SU-DHL-6 (cell line): ENCODE data around the gene GSE1.

Experiments used
- EZH2phosphoT487 ChIP-seq: fragments of 200-600 bp; sonication (generic), shearing (Covaris generic); conservative IDR thresholded peaks from 2 replicates; pipeline ENCODE4 v1.6.1; 2018; ENCODE audit warnings: mild to moderate bottlenecking, antibody characterized with exemption, low read length, moderate library complexity, mixed read lengths
- TF ChIP-seq, protein P1 (sequence below): fragments of 200-600 bp; sonication (generic); IDR thresholded peaks from one replicate; pipeline ENCODE4 v1.5.1; 2017; ENCODE audit warnings: antibody characterized with exemption, mild to moderate bottlenecking, low read length, moderate library complexity; ENCODE audit not compliant: insufficient read depth, poor library complexity, severe bottlenecking

- TF ChIP-seq, protein P1, sequence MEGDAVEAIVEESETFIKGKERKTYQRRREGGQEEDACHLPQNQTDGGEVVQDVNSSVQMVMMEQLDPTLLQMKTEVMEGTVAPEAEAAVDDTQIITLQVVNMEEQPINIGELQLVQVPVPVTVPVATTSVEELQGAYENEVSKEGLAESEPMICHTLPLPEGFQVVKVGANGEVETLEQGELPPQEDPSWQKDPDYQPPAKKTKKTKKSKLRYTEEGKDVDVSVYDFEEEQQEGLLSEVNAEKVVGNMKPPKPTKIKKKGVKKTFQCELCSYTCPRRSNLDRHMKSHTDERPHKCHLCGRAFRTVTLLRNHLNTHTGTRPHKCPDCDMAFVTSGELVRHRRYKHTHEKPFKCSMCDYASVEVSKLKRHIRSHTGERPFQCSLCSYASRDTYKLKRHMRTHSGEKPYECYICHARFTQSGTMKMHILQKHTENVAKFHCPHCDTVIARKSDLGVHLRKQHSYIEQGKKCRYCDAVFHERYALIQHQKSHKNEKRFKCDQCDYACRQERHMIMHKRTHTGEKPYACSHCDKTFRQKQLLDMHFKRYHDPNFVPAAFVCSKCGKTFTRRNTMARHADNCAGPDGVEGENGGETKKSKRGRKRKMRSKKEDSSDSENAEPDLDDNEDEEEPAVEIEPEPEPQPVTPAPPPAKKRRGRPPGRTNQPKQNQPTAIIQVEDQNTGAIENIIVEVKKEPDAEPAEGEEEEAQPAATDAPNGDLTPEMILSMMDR: no peak
- TF ChIP-seq EZH2phosphoT487: no peak
Observed at GRCh38 chr16:85570213-85570734, 42.8 kb upstream of the GSE1 start.
